COLO668 (cell line): ENCODE results near the gene GHDC.

Experiments used
- DNase-seq: peaks from one replicate; lab custom pipeline; 2025; ENCODE audit not compliant: unreplicated experiment; lab: John Stamatoyannopoulos, UW

Gene GHDC

GRCh38 chr17:42183741-42184711, 10.3 kb downstream of the GHDC start:
- DNase-seq = peak; percentile 84

DNA sequence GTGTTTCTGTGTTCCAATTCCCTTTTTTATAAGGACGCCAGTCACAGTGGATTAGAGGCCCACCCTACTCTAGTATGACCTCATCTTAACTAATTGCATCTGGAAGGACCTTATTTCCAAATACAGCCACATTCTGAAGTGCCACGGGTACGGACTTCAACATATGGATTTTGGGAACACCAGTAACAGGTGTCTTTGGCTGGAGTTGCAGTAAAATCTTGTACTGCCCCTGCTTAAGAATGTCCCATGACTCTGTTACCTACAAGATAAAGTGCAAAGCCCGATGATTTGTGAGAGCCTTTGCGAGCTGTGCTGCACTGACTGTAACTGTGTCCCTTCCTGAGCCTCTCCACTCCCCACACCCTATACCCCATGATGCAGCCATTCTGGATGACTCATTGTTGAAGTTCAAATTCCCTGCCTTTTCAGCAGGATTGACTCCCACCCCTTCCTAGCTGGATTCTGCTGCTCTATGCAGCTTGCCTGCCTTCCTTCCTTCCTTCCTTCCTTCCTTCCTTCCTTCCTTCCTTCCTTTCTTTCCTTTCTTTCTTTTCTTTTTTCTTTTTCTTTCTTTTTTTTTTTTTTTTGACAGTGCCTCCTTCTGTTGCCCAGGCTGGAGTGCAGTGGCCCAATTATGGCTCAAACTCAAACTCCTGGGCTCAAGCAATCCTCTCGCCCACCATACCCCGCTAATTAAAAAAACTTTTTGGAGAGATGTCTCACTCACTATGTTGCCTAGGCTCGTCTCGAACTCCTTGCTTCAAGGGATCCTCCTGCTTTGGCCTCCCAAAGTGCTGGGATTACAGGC, 11.2 kb downstream of the GHDC start:
- DNase-seq = no peak

- no peak for DNase-seq
Observed at GRCh38 chr17:42181851-42182207, 12.5 kb downstream of the GHDC start.

DNA sequence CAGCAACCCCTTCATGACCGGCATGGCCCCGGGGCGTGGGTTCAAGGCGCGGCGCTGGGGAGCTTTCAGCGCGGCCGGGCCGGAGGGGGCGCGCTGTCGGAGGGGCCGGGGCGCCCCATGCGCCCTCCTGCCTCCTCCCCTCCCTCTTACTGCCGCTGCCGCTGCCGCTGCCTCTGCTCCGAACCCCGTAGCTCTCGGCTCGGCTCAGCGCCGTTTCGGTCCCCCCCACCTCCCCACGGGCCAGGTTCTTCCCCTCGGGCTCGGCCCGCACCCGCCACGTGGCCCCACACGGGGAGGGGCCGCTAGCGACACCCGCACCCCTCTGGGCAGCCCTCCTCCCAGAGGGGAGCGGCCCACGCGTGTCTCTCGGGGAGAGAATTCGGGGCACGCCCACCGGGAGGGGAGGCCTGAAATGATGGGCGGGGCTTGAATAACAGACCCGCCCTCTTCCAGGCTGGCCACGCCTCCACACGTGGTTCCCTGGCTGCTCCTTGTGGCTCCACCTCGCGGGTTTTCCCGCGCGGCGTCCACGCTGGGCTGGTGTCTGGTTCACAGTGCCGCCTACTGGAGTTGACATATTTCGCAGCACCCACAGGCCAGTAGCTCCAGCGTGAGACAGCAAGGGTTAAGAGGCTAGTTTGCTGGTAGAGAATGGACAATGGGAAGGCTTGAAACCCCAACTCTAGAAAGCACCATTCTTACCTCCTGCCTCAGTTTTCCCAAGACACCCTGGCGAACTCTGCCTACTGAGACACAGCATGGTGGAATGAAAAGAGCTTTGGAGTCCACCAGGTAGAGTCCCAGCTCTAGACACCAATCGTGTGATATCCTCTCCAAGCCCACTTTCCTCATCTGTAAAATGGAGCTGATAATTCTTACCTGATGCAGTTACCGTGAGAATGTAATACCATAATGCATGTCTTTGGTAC, 13.1 kb downstream of the GHDC start, which contains the start of gene KCNH4:
TSS of gene KCNH4 (minus strand) at position 221 of the 929 bp plus-strand sequence. CDS start at position 24, 197 bp downstream.
- peak; percentile 82 for DNase-seq

DNA sequence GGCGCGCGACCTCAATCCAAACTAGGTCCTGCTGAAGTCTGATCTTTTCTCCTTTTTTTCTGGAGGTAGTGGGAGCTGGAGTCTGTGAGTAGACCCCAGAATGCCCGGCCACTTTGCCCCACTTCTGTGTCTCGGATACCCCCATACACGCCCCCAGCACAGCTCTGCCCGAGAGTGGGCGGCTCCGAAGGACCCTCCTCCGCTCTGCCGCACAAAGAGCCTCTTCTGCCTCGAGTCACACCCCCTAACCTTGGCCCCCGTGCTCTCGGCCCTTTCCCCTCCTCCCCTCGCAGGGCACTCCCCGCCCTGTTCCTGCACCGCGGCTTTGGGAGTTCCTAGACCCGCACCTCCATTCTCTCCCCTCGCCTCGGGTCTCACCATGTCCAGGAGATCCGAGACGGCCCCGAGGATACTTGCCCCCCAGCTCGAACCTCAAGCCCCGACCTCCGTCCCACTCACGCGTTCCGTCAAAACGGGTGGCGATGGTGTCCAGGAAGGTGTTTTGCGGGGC, 13.8 kb downstream of the GHDC start:
- DNase-seq = no peak

DNA sequence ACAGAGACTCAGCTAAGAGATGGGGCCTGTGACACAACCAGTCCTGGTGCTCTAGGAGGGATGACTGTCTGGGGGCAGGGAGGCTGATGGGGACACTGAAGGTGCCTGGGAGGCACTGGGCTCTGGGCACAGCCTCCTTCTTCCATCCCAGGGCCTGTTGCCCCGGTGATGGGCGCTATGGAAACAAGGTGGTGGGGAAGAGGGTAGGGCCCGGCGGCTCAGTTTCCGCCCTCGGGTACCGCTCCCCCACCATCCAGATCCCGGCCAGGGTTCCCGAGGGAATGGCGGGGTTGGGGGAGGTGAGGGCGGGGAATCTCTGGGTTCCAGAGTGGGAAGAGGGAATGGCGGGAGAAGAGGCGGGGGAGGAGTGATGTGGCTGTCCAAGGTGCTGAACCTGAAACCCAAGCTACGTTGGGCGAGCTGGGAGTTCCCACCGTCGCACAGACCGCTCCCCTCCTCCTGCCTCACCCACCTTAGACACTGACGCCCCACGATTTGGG, 14.3 kb downstream of the GHDC start:
- peak; percentile 50 for DNase-seq

- DNase-seq = no peak
Observed at GRCh38 chr17:42179335-42179734, 15.0 kb downstream of the GHDC start.

GRCh38 chr17:42178817-42179216, 15.5 kb downstream of the GHDC start:
- no peak for DNase-seq

- DNase-seq = no peak
Observed at GRCh38 chr17:42177684-42178083, 16.6 kb downstream of the GHDC start.

DNA sequence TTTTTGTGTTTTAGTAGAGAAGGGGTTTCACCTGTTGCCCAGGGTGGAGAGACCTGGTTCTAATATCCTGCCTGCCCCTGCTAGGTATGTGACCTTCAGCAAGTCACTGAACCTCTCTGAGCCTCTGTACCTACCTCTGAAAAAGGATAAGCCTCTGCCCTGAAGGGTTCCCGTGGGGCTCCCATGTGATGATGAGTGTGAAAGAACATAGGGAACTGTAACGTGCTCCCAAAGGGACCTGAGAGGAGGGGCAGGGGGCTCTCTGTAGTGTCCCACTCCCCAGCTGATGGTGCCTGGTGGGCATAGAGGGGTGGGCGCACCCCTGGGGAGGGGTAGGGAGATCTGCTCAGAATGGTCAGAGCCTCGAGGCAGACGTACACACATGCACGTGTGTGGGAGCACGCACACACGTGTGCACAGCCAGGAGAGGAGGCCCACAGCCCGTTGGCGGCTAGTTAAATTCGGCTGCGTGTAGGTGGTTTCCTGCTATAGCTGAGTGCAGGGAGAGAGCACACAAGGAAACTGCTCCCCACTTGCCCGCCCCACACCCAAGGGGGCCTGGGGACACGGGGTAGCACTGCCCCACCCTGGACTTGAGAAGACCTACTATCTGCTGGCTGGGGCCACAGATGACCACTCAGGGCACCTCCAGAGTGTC, 20.0 kb downstream of the GHDC start:
- DNase-seq = no peak

DNA sequence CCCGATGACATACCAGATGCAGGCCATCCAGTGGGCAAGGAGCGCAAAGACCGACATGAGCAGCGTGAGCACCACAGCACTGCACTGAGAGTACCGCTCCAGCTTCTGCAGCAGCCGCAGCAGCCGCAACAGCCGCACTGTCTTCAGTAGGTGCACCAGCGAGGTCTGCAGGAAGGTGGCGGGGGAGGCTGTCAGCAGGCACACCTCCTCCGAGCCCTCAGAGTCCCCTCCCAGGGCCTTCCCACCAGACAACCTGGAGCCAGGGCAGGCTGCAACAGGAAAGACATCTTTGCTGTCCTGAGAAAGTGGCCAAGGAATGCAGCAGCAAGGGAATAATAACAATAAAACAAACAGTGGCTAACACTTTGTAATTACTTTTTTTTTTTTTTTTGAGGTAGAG, 22.5 kb downstream of the GHDC start:
- no peak for DNase-seq

DNA sequence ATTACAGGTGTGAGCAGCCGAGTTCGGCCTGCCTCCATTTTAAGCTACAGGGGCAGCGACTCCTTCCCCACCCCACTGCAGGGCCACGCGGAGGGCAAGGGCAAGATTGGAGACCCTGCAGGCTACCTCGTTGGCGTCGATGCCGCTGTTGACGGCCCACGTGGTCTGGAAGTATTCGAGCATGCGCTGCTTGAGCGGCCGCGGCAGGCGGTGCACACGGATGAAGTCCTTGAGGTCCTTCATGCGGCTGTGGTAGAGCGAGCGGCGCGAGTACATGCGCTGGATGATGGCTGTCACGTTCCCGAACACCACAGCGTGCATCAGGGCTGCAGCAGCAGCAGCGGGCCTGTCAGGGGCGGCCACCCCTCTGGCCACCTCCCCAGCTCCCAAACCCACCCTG, 24.9 kb downstream of the GHDC start:
- no peak for DNase-seq

DNA sequence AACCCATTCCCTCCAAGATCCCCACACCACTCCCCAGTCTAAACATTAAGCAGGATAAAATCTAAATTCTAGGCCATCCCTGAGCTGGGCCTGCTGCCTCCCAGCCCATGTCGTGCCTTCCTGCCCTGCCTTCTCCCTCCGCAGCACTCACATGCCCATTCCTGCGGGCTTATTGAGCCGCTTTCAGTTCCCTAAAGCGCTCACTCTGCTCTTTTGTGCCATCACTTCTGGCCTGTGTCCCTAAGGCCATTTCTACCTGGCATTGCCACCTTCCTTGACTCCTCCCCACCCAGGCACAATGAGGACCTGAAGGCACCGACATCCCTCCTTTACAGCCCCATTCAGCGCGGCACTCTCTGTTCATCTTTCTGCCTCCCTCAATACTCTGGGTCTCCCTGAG, 26.5 kb downstream of the GHDC start:
- DNase-seq = no peak

DNA sequence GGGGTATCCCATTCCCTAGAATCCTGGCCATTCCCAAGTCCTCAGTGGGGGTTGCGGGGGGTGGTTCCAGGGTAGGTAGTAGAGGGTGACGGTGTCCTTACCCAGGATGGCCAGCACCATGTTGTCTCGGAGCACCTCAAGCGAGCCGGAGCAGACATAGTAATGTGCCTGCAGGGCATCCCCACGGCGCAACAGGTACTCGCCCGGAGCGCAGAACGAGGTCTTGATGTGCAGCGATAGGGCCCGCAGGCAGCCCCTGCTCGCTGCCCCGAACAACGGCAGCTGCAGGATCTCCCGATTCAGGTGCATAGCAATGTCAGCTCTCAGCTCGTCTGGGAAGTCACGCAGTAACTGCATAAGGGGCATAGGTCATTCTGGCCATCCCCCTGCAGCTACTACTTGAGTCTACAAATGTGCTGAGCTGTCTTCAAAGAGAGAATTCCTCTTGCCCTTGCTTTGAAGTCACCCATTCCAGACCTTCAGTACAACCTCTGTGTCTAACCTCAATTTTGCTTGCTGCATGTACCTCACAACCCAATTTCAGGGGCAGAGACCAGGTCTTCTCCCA, 28.0 kb downstream of the GHDC start:
- DNase-seq = no peak

DNA sequence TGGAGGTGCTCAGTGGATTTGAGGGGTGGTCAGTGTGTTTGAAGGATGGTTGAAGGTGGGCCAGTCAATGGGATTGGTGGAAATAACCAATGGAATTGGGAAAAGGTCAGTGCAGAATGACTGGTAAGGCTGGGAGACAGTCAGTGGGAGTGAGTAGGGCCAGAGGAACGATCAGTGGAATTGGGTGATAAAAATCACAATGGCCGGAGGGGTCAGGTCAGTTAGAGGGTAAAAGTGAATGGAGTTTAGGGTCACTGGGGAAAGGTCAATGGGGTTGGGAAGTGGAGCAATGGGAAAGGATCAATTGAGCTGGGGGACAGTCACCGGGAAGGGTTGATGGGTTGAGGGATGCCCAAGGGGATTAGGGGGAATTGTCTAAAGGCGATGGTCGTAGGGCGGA, 28.5 kb downstream of the GHDC start:
- DNase-seq = no peak

DNA sequence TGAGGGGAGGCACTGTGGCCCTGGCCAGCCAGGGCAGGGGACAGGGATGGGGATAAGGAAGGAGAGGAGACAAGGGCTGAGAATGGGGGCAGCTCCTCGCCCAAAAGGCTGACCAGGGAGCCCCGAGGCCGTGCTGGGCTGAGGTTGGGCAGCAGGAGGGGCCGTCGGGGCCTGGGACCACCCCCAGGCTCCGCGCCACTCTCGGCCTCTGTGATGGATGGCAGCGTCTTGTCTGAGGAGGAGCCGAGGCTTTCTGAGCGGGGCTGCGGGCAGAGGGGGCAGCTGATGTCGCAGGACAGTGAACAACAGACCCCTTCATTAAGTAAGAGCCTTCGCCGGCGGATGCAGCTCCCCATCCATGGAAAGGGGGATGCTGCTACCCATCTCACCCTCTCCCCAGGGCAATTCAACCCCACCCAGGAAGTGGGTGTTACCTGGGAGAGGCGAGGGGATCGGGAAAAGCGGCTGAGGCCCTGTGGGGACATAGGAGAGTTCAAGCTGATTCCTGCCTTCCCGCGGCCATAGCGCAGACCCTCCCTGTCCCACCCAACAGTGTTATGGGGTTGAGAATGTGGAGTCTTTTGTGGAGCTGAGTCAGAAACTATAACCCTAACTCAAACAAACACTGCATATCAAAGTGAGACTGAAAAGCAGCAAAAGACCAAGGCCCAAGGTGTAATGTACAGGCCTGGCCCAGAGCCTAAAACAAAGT, 30.4 kb downstream of the GHDC start:
- no peak for DNase-seq

- peak; percentile 18 for DNase-seq
Observed at GRCh38 chr17:42163113-42163512, 31.2 kb downstream of the GHDC start.

DNA sequence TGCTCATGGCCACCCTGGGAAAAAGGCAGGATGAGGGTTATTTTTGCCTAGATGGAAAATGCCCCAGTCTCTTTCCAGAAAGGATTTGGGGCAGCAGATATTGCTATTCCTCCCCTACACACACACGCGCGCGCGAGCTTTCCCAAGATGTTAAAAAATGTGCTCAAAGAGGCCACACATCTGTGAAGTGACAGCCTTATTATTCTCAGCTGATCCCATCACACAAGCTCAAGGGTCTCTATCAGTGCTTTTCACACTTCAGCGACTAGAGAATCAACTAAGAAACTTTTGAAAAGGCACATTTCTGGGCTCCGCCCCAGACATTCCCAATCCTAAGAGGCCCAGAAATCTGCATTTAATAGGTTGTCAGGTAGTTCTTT, 33.8 kb downstream of the GHDC start:
- DNase-seq = no peak
